Cardiac muscle cell (in vitro differentiated cells and primary cell): Measurements from ENCODE around the gene TNFRSF4. TPM values are rescaled to one million over a fixed set of nuclear protein-coding genes. Genes with fewer than 3 reads are reported as not detected.

Experiments
- DNase-seq, 2 donors: peaks; one replicate each; pipeline versions ENCODE4 v3.0.0 to v3.0.0-alpha.2; 2010 to 2017; ENCODE audit warnings: low read depth in 1 of 2, low spot score in 1 of 2
- H3K27ac ChIP-seq: fragments of 200-600 bp; sonication (generic); 2 replicates; pipeline ENCODE4 v1.5.1; 2016
- H3K27me3 ChIP-seq: fragments of 200-600 bp; sonication (generic); 2 replicates; pipeline ENCODE4 v1.6.0; 2016; ENCODE audit warnings: control low read depth
- H3K36me3 ChIP-seq: fragments of 200-600 bp; sonication (generic); 2 replicates; pipeline ENCODE4 v1.5.1; 2016; ENCODE audit warnings: control low read depth
- H3K4me1 ChIP-seq: fragments of 200-600 bp; sonication (generic); 2 replicates; pipeline ENCODE4 v1.8.1; 2017; ENCODE audit warnings: low read depth, mild to moderate bottlenecking, mixed run types
- H3K4me3 ChIP-seq: fragments of 200-600 bp; sonication (generic); 2 replicates; pipeline ENCODE4 v1.5.1; 2016; ENCODE audit warnings: mild to moderate bottlenecking
- H3K9me3 ChIP-seq: fragments of 200-600 bp; sonication (generic); 2 replicates; pipeline ENCODE4 v1.5.1; 2017; ENCODE audit warnings: low read depth, mild to moderate bottlenecking, control low read depth
- polyA plus RNA-seq: library from polyadenylated mRNA; unstranded; fragments of >200 nt; fragmentation: Nextera tagmentation; extraction: Ambion mirVana; gene quantifications from 2 replicates; pipeline ENCODE4 v1.2.1, GENCODE V29; 2016
- total RNA-seq: library from RNA; depleted of rRNA; stranded (reverse); fragments of >200 nt; gene quantifications from 2 replicates; pipeline ENCODE4 v1.2.3, GENCODE V29; 2016
- TF ChIP-seq, protein P1 (sequence below): IDR thresholded peaks from 2 replicates; pipeline ENCODE4 v1.5.1; 2012; ENCODE audit warnings: low read depth, mild to moderate bottlenecking, low read length

TNFRSF4 gene
- total and polyA plus RNA-seq, 2 experiments from 2014 or later = not detected

DNA sequence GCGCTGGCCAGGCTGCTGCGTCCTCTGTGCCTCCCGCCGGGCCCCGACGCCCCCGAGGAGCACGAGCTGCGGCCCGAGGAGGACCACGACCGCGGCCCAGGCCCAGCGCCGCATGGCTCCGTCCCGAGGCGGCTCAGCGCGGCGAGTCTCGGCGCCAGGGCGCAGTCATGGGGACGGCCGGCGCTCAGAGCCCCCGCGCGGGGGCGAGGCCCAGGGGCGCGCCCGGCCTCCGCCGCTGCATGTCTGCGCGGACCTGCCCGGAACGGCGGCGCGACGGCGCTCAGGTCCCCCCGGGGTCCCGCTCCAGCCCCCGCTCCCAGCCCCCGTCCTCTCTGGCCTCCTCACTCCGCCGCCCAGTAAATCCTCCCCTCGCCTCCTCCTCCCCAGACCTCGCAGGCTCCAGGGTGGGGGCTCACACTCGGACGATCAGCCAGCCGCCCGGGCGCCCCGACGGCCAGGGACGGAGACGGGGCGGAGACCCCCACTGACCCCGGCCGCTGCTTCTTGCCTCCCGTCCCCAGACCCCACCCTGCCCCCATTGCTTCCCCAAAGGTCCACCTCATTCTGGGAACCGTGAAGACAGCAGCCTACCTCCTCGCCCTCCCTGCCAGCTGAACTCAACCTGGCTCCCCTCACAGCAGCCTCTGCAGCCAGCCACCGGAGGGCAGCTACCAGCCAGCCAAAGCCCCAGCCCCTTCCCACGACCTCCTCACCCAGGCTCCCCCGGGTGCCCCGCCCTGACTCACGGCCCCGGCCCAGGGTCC, 32.8 kb upstream of the TNFRSF4 start, which contains the start of gene C1QTNF12:
C1QTNF12 (minus strand) TSS at position 146 of the 764 bp plus-strand sequence; CDS start at position 114, 32 bp downstream.
- H3K27me3 ChIP-seq = peaks cover 18% of the 10 kb centered on the region
- no peak for DNase-seq
- H3K4me3 ChIP-seq = no peak within 1 kb of the TSS
- no peaks in the 10 kb centered on the region for H3K9me3 ChIP-seq
- TF ChIP-seq, protein P1, sequence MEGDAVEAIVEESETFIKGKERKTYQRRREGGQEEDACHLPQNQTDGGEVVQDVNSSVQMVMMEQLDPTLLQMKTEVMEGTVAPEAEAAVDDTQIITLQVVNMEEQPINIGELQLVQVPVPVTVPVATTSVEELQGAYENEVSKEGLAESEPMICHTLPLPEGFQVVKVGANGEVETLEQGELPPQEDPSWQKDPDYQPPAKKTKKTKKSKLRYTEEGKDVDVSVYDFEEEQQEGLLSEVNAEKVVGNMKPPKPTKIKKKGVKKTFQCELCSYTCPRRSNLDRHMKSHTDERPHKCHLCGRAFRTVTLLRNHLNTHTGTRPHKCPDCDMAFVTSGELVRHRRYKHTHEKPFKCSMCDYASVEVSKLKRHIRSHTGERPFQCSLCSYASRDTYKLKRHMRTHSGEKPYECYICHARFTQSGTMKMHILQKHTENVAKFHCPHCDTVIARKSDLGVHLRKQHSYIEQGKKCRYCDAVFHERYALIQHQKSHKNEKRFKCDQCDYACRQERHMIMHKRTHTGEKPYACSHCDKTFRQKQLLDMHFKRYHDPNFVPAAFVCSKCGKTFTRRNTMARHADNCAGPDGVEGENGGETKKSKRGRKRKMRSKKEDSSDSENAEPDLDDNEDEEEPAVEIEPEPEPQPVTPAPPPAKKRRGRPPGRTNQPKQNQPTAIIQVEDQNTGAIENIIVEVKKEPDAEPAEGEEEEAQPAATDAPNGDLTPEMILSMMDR = no peak
- H3K4me1 ChIP-seq = no peaks in the 10 kb centered on the region
- H3K36me3 ChIP-seq = no peaks in the 10 kb centered on the region
- no peak within 1 kb of the TSS for H3K27ac ChIP-seq

DNA sequence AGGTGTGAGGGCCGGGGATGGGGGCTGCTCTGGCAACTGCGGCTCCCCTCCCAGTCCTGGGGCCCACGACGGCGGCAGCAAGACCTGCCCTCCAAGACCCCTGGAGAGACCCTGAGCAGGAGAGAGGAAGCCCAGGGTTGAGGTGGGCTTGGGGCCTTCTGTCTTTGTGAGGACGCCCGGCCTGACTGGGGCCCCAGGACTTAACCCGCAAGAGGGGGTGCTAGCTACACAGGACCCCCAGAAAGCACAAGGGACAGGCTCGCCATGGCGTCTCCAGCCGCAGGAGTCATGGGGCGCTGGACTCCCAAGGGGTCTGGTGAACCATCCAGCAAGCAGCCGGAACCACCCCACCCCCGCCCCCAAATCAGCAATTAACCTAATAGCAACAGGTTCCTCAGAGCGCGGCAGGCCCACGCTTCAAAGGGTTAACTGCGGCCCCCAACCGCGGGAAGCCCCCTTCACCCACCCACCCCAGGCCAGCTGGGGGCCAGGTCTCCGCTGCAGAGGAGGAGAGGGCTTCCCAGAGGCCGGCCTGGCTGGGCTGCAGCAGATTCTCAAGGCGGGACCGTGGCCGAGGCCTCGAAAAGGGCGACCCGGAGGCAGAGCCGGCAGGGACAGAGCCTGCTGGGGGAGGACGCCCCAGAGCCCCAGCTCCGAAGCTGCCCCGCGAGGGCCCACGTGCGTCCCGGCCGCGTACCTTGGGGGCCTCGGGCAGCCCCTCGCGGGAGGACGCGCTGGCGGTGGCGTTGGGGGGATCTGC, 32.0 kb upstream of the TNFRSF4 start:
- no peak for DNase-seq
- H3K27me3 ChIP-seq = peaks cover 18% of the 10 kb centered on the region

DNA sequence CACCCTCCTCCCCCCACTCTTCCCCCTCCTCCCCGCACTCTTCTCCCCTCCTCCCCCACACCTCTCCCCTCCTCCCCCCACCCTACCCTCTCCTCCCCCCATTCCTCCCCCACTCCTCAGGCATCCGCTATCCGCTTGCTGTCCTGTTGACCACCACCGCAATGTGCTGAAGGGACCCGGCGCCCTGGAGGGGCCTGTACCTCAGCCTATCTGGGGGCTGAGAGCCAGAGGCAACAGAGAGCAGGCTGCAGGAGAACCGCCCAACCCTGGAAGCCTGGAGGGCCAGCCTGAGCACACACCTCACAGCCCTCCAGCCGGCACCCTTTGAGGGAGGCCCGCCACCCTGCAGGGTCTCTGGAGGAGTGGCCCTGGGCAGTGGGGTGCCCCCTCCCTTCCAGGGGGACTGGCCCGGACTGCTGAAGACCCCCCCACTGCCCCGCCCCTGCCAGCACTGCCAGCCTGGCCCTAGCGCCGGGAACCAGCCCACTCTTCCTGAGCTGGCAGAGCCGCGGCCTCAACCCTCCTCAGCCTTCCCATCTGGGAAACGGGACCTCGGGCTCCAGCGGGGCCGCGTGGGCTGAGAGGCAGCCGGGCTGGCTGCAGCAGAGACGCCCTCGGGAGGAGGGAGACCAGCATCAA, 31.3 kb upstream of the TNFRSF4 start:
- H3K36me3 ChIP-seq = no peaks in the 10 kb centered on the region
- no peak overlapping the region for H3K27ac ChIP-seq
- H3K4me3 ChIP-seq = no peak overlapping the region
- H3K4me1 ChIP-seq = peaks cover 5% of the 10 kb centered on the region
- TF ChIP-seq, protein P1 = no peak
- no peak for DNase-seq
- no peaks in the 10 kb centered on the region for H3K9me3 ChIP-seq
- H3K27me3 ChIP-seq = peaks cover 18% of the 10 kb centered on the region

More for the DNA sequence above, 32.0 kb upstream of the TNFRSF4 start:
- Histone ChIP-seq H3K27ac (no peak overlapping the region), H3K9me3 (no peaks in the 10 kb centered on the region), H3K4me1 (peaks cover under 1% of the 10 kb centered on the region), H3K36me3 (no peaks in the 10 kb centered on the region), H3K4me3 (no peak overlapping the region)
- TF ChIP-seq, protein P1 = no peak

DNA sequence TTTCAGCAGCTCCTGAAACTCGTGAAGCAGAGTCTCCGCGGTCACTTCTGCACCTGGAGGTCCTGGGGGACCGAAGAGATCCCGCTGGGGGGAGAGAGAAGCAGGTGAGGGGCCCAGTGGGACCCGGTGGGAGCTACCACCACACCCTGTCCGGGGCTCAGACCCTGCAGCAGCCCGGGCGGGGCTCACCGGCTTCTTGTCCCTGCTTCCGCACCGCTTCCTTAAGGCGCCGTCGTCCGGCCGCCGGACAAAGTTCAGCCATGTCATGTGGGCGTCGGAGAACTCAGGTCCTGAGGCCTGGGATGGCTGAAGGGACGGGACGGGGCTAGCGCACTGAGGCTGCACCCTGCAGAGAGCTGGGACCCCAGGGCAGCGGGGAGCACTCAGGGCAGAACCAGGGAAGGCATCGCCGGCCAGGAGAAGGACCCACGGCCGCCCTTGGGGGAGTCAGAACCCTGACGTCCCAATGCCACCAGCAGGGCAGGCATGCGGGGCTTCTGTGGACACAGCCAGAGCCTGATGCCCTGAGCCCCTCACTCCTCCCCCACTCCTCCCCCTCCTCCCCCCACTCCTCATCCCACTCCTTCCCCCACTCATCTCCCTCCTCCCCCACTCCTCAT, 30.3 kb upstream of the TNFRSF4 start:
- H3K4me3 ChIP-seq = no peak overlapping the region
- H3K9me3 ChIP-seq = no peaks in the 10 kb centered on the region
- peaks cover 5% of the 10 kb centered on the region for H3K4me1 ChIP-seq
- no peak for DNase-seq
- H3K27me3 ChIP-seq = peaks cover 18% of the 10 kb centered on the region
- TF ChIP-seq, protein P1 = no peak
- no peak overlapping the region for H3K27ac ChIP-seq
- H3K36me3 ChIP-seq = no peaks in the 10 kb centered on the region

DNA sequence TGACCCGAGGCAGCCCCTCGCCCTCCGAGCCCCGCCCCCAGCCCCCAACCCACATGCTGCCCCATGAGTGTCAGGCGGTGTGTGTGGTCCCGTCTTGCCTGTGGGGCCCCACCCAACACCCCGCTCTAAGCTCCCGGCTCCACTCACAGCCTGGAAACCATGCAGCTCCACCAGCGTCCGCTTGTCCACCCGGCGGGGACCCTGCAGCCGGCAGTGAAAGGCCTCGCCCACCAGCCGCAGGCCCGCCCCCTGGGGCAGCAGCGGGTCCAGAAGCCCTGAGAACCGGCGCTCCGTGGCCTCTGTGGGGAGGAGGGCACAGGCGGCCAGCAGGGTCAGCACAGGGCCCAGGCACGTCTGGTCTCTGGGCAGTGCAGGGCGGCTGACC, 29.8 kb upstream of the TNFRSF4 start:
- Histone ChIP-seq H3K9me3 (no peaks in the 10 kb centered on the region), H3K27ac (no peak overlapping the region), H3K27me3 (peaks cover 18% of the 10 kb centered on the region), H3K36me3 (no peaks in the 10 kb centered on the region), H3K4me1 (peaks cover 5% of the 10 kb centered on the region), H3K4me3 (no peak overlapping the region)
- TF ChIP-seq, protein P1 = no peak
- no peak for DNase-seq
